Measurements from ENCODE around the gene DNAI7. TPM values are rescaled to one million over a fixed set of nuclear protein-coding genes. Genes with fewer than 3 reads are reported as not detected.

DNAI7 gene
- total RNA-seq, 4 donors from 2014 or later, result not detected

- no peak for TF ChIP-seq CTCF (IDR thresholded peaks at IDR 0.05 in 4 of 5, conservative IDR thresholded peaks at IDR 0.05 in 1 of 5)
- no peak for TF ChIP-seq POLR2A (IDR thresholded peaks at IDR 0.05)
- Histone ChIP-seq H3K4me3 (no peak overlapping the region), H3K9me3 (no peaks in the 10 kb centered on the region), H3K27me3 (no peaks in the 10 kb centered on the region), H3K27ac (no peak overlapping the region), H3K4me1 (no peaks in the 10 kb centered on the region), H3K36me3 (no peaks in the 10 kb centered on the region)
- ATAC-seq (no peak), DNase-seq (no peak)
- in situ Hi-C loops (cut with MboI; ENCODE audit: low sequenced_read_pairs in 4 of 4), result no loop called here
- intact Hi-C loops (cut with DNase I; ENCODE audit: low total_unique reads), result no loop called here
These were observed 73.8 kb downstream of the DNAI7 start for GRCh38 chr12:25121110-25121509.

- Histone ChIP-seq H3K4me3 (no peak overlapping the region), H3K36me3 (no peaks in the 10 kb centered on the region), H3K27me3 (no peaks in the 10 kb centered on the region), H3K27ac (no peak overlapping the region), H3K4me1 (no peaks in the 10 kb centered on the region), H3K9me3 (no peaks in the 10 kb centered on the region)
- TF ChIP-seq POLR2A (IDR thresholded peaks at IDR 0.05) (no peak), CTCF (IDR thresholded peaks at IDR 0.05 in 4 of 5, conservative IDR thresholded peaks at IDR 0.05 in 1 of 5) (no peak)
- no peak for DNase-seq
- ATAC-seq, result no peak
- intact Hi-C loops (cut with DNase I; ENCODE audit: low total_unique reads) (no loop called here), in situ Hi-C loops (cut with MboI; ENCODE audit: low sequenced_read_pairs in 4 of 4) (no loop called here)
These were observed 75.9 kb downstream of the DNAI7 start for GRCh38 chr12:25119020-25119419.

GRCh38 chr12:25115677-25116076, 79.3 kb downstream of the DNAI7 start:
- no peaks in the 10 kb centered on the region for H3K4me1 ChIP-seq
- DNase-seq, result no peak
- H3K36me3 ChIP-seq, result no peaks in the 10 kb centered on the region
- H3K27ac ChIP-seq, result no peak overlapping the region
- no peak for ATAC-seq
- no peak overlapping the region for H3K4me3 ChIP-seq
- no peak for TF ChIP-seq POLR2A (IDR thresholded peaks at IDR 0.05)
- TF ChIP-seq CTCF (IDR thresholded peaks at IDR 0.05 in 4 of 5, conservative IDR thresholded peaks at IDR 0.05 in 1 of 5), result no peak
- intact Hi-C loops (cut with DNase I; ENCODE audit: low total_unique reads) (no loop called here), in situ Hi-C loops (cut with MboI; ENCODE audit: low sequenced_read_pairs in 4 of 4) (no loop called here)
- no peaks in the 10 kb centered on the region for H3K9me3 ChIP-seq
- H3K27me3 ChIP-seq, result no peaks in the 10 kb centered on the region

- no peaks in the 10 kb centered on the region for H3K36me3 ChIP-seq
- H3K4me3 ChIP-seq, result no peak overlapping the region
- in situ Hi-C loops (cut with MboI; ENCODE audit: low sequenced_read_pairs in 4 of 4) (no loop called here), intact Hi-C loops (cut with DNase I; ENCODE audit: low total_unique reads) (no loop called here)
- no peak for TF ChIP-seq CTCF (IDR thresholded peaks at IDR 0.05 in 4 of 5, conservative IDR thresholded peaks at IDR 0.05 in 1 of 5)
- DNase-seq (no peak), ATAC-seq (no peak)
- H3K9me3 ChIP-seq, result no peaks in the 10 kb centered on the region
- H3K4me1 ChIP-seq, result no peaks in the 10 kb centered on the region
- H3K27me3 ChIP-seq, result no peaks in the 10 kb centered on the region
- no peak overlapping the region for H3K27ac ChIP-seq
These were observed 81.3 kb downstream of the DNAI7 start for GRCh38 chr12:25113651-25114050.

- TF ChIP-seq CTCF (IDR thresholded peaks at IDR 0.05 in 4 of 5, conservative IDR thresholded peaks at IDR 0.05 in 1 of 5), result no peak
- TF ChIP-seq POLR2A (IDR thresholded peaks at IDR 0.05), result no peak
- in situ Hi-C loops (cut with MboI; ENCODE audit: low sequenced_read_pairs in 4 of 4), result no loop called here
- ATAC-seq (no peak), DNase-seq (no peak)
- no peak overlapping the region for H3K27ac ChIP-seq
- no peaks in the 10 kb centered on the region for H3K9me3 ChIP-seq
- no peaks in the 10 kb centered on the region for H3K4me1 ChIP-seq
- H3K4me3 ChIP-seq, result no peak overlapping the region
- no peaks in the 10 kb centered on the region for H3K27me3 ChIP-seq
- no peaks in the 10 kb centered on the region for H3K36me3 ChIP-seq
- intact Hi-C loops (cut with DNase I; ENCODE audit: low total_unique reads), result no loop called here
These were observed 84.7 kb downstream of the DNAI7 start for GRCh38 chr12:25110260-25110659.
